ENCODE data around the gene GYG2. TPM values are rescaled to one million over a fixed set of nuclear protein-coding genes. Genes with fewer than 3 reads are reported as not detected.

The GYG2 gene
- total and polyA plus RNA-seq, 2 of the 13 experiments (the other 11 are each of a cell fraction or from before 2014, with no cell fraction given) = 20.0 to 24.3 TPM

DNA sequence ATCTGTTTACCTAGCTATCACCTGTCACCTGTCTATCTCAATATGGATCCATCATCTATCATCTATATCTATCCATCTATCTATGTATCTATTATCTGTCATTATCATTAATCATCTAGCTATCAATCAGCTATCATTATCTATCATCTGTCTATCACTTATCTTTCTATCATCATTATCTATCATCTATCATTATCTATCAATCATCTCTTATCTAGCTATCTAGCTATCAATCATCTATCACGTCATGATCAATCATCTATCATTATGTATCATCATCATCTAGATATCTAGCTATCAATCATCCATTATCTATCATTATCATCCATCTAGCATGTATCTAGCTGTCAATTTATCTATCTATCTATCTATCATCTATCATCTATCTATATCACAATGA is 92.5 kb downstream of the GYG2 start (continued):
- TF ChIP-seq, protein P1, sequence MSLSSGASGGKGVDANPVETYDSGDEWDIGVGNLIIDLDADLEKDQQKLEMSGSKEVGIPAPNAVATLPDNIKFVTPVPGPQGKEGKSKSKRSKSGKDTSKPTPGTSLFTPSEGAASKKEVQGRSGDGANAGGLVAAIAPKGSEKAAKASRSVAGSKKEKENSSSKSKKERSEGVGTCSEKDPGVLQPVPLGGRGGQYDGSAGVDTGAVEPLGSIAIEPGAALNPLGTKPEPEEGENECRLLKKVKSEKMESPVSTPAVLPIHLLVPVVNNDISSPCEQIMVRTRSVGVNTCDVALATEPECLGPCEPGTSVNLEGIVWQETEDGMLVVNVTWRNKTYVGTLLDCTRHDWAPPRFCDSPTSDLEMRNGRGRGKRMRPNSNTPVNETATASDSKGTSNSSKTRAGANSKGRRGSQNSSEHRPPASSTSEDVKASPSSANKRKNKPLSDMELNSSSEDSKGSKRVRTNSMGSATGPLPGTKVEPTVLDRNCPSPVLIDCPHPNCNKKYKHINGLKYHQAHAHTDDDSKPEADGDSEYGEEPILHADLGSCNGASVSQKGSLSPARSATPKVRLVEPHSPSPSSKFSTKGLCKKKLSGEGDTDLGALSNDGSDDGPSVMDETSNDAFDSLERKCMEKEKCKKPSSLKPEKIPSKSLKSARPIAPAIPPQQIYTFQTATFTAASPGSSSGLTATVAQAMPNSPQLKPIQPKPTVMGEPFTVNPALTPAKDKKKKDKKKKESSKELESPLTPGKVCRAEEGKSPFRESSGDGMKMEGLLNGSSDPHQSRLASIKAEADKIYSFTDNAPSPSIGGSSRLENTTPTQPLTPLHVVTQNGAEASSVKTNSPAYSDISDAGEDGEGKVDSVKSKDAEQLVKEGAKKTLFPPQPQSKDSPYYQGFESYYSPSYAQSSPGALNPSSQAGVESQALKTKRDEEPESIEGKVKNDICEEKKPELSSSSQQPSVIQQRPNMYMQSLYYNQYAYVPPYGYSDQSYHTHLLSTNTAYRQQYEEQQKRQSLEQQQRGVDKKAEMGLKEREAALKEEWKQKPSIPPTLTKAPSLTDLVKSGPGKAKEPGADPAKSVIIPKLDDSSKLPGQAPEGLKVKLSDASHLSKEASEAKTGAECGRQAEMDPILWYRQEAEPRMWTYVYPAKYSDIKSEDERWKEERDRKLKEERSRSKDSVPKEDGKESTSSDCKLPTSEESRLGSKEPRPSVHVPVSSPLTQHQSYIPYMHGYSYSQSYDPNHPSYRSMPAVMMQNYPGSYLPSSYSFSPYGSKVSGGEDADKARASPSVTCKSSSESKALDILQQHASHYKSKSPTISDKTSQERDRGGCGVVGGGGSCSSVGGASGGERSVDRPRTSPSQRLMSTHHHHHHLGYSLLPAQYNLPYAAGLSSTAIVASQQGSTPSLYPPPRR (CRISPR knock-in tag; IDR thresholded peaks at IDR 0.05; ENCODE audit: borderline replicate concordance) = no peak
- TF ChIP-seq WIZ (CRISPR knock-in tag; IDR thresholded peaks at IDR 0.05) = no peak
- TF ChIP-seq ZBTB7B (CRISPR knock-in tag; IDR thresholded peaks at IDR 0.05) = no peak
- no peak for TF ChIP-seq PHF5A (CRISPR knock-in tag; IDR thresholded peaks at IDR 0.05; ENCODE audit: low read depth, unreplicated experiment)
- TF ChIP-seq MTF2 (CRISPR knock-in tag; IDR thresholded peaks at IDR 0.05; ENCODE audit: borderline replicate concordance) = no peak
- no peak for TF ChIP-seq GATAD1 (CRISPR knock-in tag; IDR thresholded peaks at IDR 0.05)
- TF ChIP-seq CC2D1A (CRISPR knock-in tag; IDR thresholded peaks at IDR 0.05) = no peak

DNA sequence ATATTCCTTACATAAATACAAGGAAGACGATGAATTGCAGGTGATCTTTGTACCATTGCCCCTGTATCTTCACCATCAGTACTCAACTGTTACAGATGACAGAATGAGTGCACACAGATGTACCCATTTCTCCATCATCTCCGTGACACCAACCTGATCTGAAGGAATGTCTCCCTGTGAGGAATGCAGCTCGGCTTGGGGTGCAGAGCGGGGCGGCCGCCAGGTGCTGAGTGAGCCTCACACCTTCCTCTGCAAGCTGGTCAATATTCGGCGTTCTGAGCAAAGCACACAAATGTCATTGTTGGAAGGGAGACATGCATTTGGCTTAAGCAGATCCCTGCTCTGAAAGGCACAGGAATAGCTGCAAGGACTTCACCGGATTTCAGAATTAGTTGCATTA is 93.0 kb downstream of the GYG2 start:
- ChIA-PET POLR2A (no interaction called here), CTCF (ENCODE audit: low intra/inter-chr PET ratio, low total read pairs) (no interaction called here)
- Histone ChIP-seq H3K4me1 (ENCODE audit: insufficient read depth, low read length) (no peaks in the 10 kb centered on the region), H3K79me2 (ENCODE audit: insufficient read depth, low read length) (no peaks in the 10 kb centered on the region), H3K27ac (ENCODE audit: extremely low read length, insufficient read depth, low read length) (no peak overlapping the region), H3K9me3 (ENCODE audit: low read length) (no peaks in the 10 kb centered on the region), H3K27me3 (ENCODE audit: control insufficient read depth in 1 of 2, insufficient read depth in 2 of 2, low read length in 2 of 2) (no peaks in the 10 kb centered on the region), H3K4me2 (ENCODE audit: low read depth, low read length) (no peak overlapping the region), H3K36me3 (replicated peaks in 1 of 2; ENCODE audit: control insufficient read depth in 1 of 2, insufficient read depth in 2 of 2, low read length in 2 of 2) (no peaks in the 10 kb centered on the region), H4K20me1 (ENCODE audit: insufficient read depth, low read length) (no peaks in the 10 kb centered on the region), H3K4me3 (replicated peaks in 1 of 3; ENCODE audit: insufficient read depth in 1 of 3, low read depth in 2 of 3, low read length in 3 of 3) (no peak overlapping the region), H3K9ac (ENCODE audit: insufficient read depth, low read depth, low read length) (no peak overlapping the region), H2AFZ (ENCODE audit: low read length) (no peak overlapping the region)
- in situ Hi-C loops (cut with HindIII; ENCODE audit: extremely low pct_ligation_motif_present, low pct_unique_long_range_greater_than_20kb) = no loop called here
- DNase-seq (ENCODE audit: low spot score) (no peak), FAIRE-seq (no peak), ATAC-seq (no peak)
- intact Hi-C loops (cut with micrococcal nuclease; ENCODE audit: unreplicated experiment) = no loop called here
- BruUV-seq (replicated peaks) = no TSS peak
- 100% methylated on average over 1 of the region's 9 CpGs for WGBS (ENCODE audit: low lambda C conversion rate)
- TF ChIP-seq SIX4 (CRISPR knock-in tag; IDR thresholded peaks at IDR 0.05) (no peak), ZNF143 (CRISPR knock-in tag; IDR thresholded peaks at IDR 0.05) (no peak), SOX13 (IDR thresholded peaks at IDR 0.05) (no peak), SOX13 (CRISPR knock-in tag; conservative IDR thresholded peaks at IDR 0.05 in 1 of 2, IDR thresholded peaks at IDR 0.05 in 1 of 2) (no peak), KAT2B (IDR thresholded peaks at IDR 0.05; ENCODE audit: borderline replicate concordance, low read depth, low read length) (no peak), NR2C2 (CRISPR knock-in tag; IDR thresholded peaks at IDR 0.05; ENCODE audit: borderline replicate concordance) (no peak), SALL1 (CRISPR knock-in tag; IDR thresholded peaks at IDR 0.05) (no peak), MTF2 (CRISPR knock-in tag; IDR thresholded peaks at IDR 0.05; ENCODE audit: borderline replicate concordance) (no peak), ZNF180 (CRISPR knock-in tag; IDR thresholded peaks at IDR 0.05; ENCODE audit: borderline replicate concordance, low read depth) (no peak)
- TF ChIP-seq, protein P2, sequence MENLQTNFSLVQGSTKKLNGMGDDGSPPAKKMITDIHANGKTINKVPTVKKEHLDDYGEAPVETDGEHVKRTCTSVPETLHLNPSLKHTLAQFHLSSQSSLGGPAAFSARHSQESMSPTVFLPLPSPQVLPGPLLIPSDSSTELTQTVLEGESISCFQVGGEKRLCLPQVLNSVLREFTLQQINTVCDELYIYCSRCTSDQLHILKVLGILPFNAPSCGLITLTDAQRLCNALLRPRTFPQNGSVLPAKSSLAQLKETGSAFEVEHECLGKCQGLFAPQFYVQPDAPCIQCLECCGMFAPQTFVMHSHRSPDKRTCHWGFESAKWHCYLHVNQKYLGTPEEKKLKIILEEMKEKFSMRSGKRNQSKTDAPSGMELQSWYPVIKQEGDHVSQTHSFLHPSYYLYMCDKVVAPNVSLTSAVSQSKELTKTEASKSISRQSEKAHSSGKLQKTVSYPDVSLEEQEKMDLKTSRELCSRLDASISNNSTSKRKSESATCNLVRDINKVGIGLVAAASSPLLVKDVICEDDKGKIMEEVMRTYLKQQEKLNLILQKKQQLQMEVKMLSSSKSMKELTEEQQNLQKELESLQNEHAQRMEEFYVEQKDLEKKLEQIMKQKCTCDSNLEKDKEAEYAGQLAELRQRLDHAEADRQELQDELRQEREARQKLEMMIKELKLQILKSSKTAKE (CRISPR knock-in tag; IDR thresholded peaks at IDR 0.05; ENCODE audit: borderline replicate concordance) = no peak
